Glutamatergic neuron (in vitro differentiated cells): ENCODE measurements around the gene APBA2. TPM values are rescaled to one million over a fixed set of nuclear protein-coding genes. Genes with fewer than 3 reads are reported as not detected.

Experiments used
- DNase-seq: peaks from one replicate; pipeline ENCODE4 v3.0.0; 2022
- H3K27ac Mint-ChIP-seq: one replicate; pipeline ENCODE4 v1.8.0; 2020; ENCODE audit warnings: mild to moderate bottlenecking, mixed read lengths, inconsistent platforms; ENCODE audit not compliant: unreplicated experiment
- H3K27me3 Mint-ChIP-seq: one replicate; pipeline ENCODE4 v1.8.0; 2020; ENCODE audit warnings: mild to moderate bottlenecking, moderate library complexity, mixed read lengths, inconsistent platforms; ENCODE audit not compliant: unreplicated experiment
- H3K36me3 Mint-ChIP-seq: one replicate; pipeline ENCODE4 v1.8.0; 2020; ENCODE audit warnings: mild to moderate bottlenecking, mixed read lengths, inconsistent platforms; ENCODE audit not compliant: unreplicated experiment
- H3K4me1 Mint-ChIP-seq: one replicate; pipeline ENCODE4 v1.8.0; 2020; ENCODE audit warnings: mild to moderate bottlenecking, low read depth, mixed read lengths, inconsistent platforms; ENCODE audit not compliant: unreplicated experiment
- H3K4me3 Mint-ChIP-seq: one replicate; pipeline ENCODE4 v1.8.0; 2020; ENCODE audit warnings: mild to moderate bottlenecking, mixed read lengths, inconsistent platforms; ENCODE audit not compliant: unreplicated experiment
- H3K9me3 Mint-ChIP-seq: one replicate; pipeline ENCODE4 v1.8.0; 2020; ENCODE audit warnings: mild to moderate bottlenecking, moderate library complexity, mixed read lengths, inconsistent platforms; ENCODE audit not compliant: unreplicated experiment
- CTCF ChIP-seq: fragments of 200-600 bp; sonication (generic); IDR thresholded peaks from one replicate; pipeline ENCODE4 v1.5.0; 2021; ENCODE audit not compliant: partially characterized antibody, unreplicated experiment
- total RNA-seq: library from RNA; stranded (reverse); fragmentation: NEBNext Ultra II Directional; extraction: Animal tissue kit (Norgen Biotek cat#: 25700); gene quantifications from one replicate; pipeline ENCODE4 v1.2.1, GENCODE V29; 2021; ENCODE audit not compliant: unreplicated experiment

APBA2 gene
- total RNA-seq, 1 donor from 2014 or later: 166 TPM

GRCh38 chr15:28984421-28985315, 98.9 kb downstream of the APBA2 start:
- peaks cover 45% of the 10 kb centered on the region for H3K4me1 Mint-ChIP-seq
- DNase-seq: peak; percentile 67

GRCh38 chr15:28985316-28985645, 99.5 kb downstream of the APBA2 start:
- no peak for DNase-seq
- peak overlapping the region; percentile 98 for H3K27ac Mint-ChIP-seq
- TF ChIP-seq CTCF: no peak
- peaks cover 43% of the 10 kb centered on the region for H3K4me1 Mint-ChIP-seq
- peaks cover 12% of the 10 kb centered on the region for H3K27me3 Mint-ChIP-seq
- peaks cover 2% of the 10 kb centered on the region for H3K36me3 Mint-ChIP-seq
- H3K9me3 Mint-ChIP-seq: peaks cover 20% of the 10 kb centered on the region
- H3K4me3 Mint-ChIP-seq: peak overlapping the region; percentile 66

More at GRCh38 chr15:28984421-28985315, 98.9 kb downstream of the APBA2 start:
- Mint-ChIP-seq H3K4me3 (peak overlapping the region; percentile 66), H3K36me3 (peaks cover 4% of the 10 kb centered on the region), H3K27ac (peak overlapping the region; percentile 98), H3K9me3 (peaks cover 21% of the 10 kb centered on the region), H3K27me3 (peaks cover 9% of the 10 kb centered on the region)
- no peak for TF ChIP-seq CTCF

GRCh38 chr15:28985691-28986090, 99.9 kb downstream of the APBA2 start:
- Mint-ChIP-seq H3K4me1 (peaks cover 43% of the 10 kb centered on the region), H3K9me3 (peaks cover 20% of the 10 kb centered on the region), H3K4me3 (peak overlapping the region; percentile 66), H3K36me3 (no peaks in the 10 kb centered on the region), H3K27ac (peak overlapping the region; percentile 98), H3K27me3 (peaks cover 12% of the 10 kb centered on the region)
- no peak for DNase-seq
- TF ChIP-seq CTCF: no peak

GRCh38 chr15:28986108-28986507, 100.3 kb downstream of the APBA2 start:
- DNase-seq: no peak
- H3K27me3 Mint-ChIP-seq: peaks cover 12% of the 10 kb centered on the region
- H3K36me3 Mint-ChIP-seq: no peaks in the 10 kb centered on the region
- H3K27ac Mint-ChIP-seq: peak overlapping the region; percentile 98
- H3K9me3 Mint-ChIP-seq: peaks cover 19% of the 10 kb centered on the region
- H3K4me3 Mint-ChIP-seq: peak overlapping the region; percentile 66
- TF ChIP-seq CTCF: no peak
- peaks cover 47% of the 10 kb centered on the region for H3K4me1 Mint-ChIP-seq

- peaks cover 20% of the 10 kb centered on the region for H3K9me3 Mint-ChIP-seq
- no peaks in the 10 kb centered on the region for H3K36me3 Mint-ChIP-seq
- DNase-seq: no peak
- H3K27ac Mint-ChIP-seq: peak overlapping the region; percentile 38
- peaks cover 52% of the 10 kb centered on the region for H3K4me1 Mint-ChIP-seq
- TF ChIP-seq CTCF: no peak
- peaks cover 15% of the 10 kb centered on the region for H3K27me3 Mint-ChIP-seq
- no peak overlapping the region for H3K4me3 Mint-ChIP-seq
Observed at GRCh38 chr15:28986726-28987125, 101.0 kb downstream of the APBA2 start.
